Heart right ventricle (tissue), 16 donors: Measurements from ENCODE around the gene TBC1D10B. TPM values are rescaled to one million over a fixed set of nuclear protein-coding genes. Genes with fewer than 3 reads are reported as not detected.

Experiments
- ATAC-seq, 8 donors: fragments of 200-7000 bp; cut with Tn5 transposase; one replicate each; pipeline ENCODE4 v1.9.1; 2020; ENCODE audit warnings: mild to moderate bottlenecking in 8 of 8, moderate library complexity in 8 of 8, moderate number of reproducible peaks in 1 of 8
- DNase-seq, 2 donors: peaks; one replicate each; pipeline ENCODE4 v3.0.0-alpha.2; 2020
- H3K27ac ChIP-seq, 10 donors: fragments of 200-600 bp; sonication (generic) in 2 of 10; one replicate each; pipeline versions ENCODE4 v1.5.0 to v1.8.0; 2020 to 2022; ENCODE audit warnings: mild to moderate bottlenecking in 3 of 10
- H3K27me3 ChIP-seq, 7 donors: fragments of 200-600 bp; one replicate each; pipeline ENCODE4 v1.8.0; 2021 to 2022; ENCODE audit warnings: mild to moderate bottlenecking in 2 of 7
- H3K36me3 ChIP-seq, 9 donors: fragments of 200-600 bp; sonication (generic) in 1 of 9; one replicate each; pipeline versions ENCODE4 v1.5.0 to v1.8.0; 2020 to 2022; ENCODE audit warnings: mild to moderate bottlenecking in 2 of 9
- H3K4me1 ChIP-seq, 9 donors: fragments of 200-600 bp; sonication (generic) in 1 of 9; one replicate each; pipeline versions ENCODE4 v1.5.0 to v1.8.0; 2020 to 2022; ENCODE audit warnings: mild to moderate bottlenecking in 4 of 9
- H3K4me3 ChIP-seq, 10 donors: fragments of 200-600 bp; sonication (generic) in 2 of 10; one replicate each; pipeline versions ENCODE4 v1.5.0 to v1.8.0; 2020 to 2022; ENCODE audit warnings: mild to moderate bottlenecking in 7 of 10, moderate library complexity in 2 of 10
- H3K9me3 ChIP-seq, 11 donors: fragments of 200-600 bp in 10 of 11; sonication (generic) in 2 of 11; one replicate each; pipeline versions ENCODE4 v1.5.0 to v1.8.0; 2013 to 2022; ENCODE audit warnings: mild to moderate bottlenecking in 2 of 11, control low read depth in 1 of 11, moderate library complexity in 1 of 11
- CTCF ChIP-seq, 9 donors: fragments of 200-600 bp; sonication (generic) in 2 of 9; IDR thresholded peaks; one replicate each; pipeline versions ENCODE4 v1.5.0 to v1.8.0; 2021 to 2022; ENCODE audit warnings: antibody characterized with exemption in 9 of 9, mild to moderate bottlenecking in 5 of 9, moderate library complexity in 1 of 9
- WGBS, 2 donors: extraction: QIAGEN DNeasy Blood & Tissue Kit; methylation state at CpG; one replicate each; pipeline ENCODE4 v1.1.7; 2013; ENCODE audit warnings: inconsistent platforms in 1 of 2; 5-methylcytosine and 5-hydroxymethylcytosine counted together
- intact Hi-C, 10 donors: fragments of 100-400 bp; cut with DNase I; formaldehyde crosslinking; loops; one replicate each; pipeline versions ENCODE4 v1.11.1 to v1.14.2; 2022
- polyA plus RNA-seq, 2 donors: library from polyadenylated mRNA; stranded (reverse); fragments of 200-250 nt; gene quantifications; one replicate each; pipeline ENCODE4 v1.2.3, GENCODE V29; 2013
- total RNA-seq, 10 donors: library from RNA; stranded (reverse); fragmentation: NEBNext Ultra II Directional in 3 of 10; extraction: Animal tissue kit (Norgen Biotek cat#: 25700) in 3 of 10; gene quantifications; one replicate each; pipeline versions ENCODE4 v1.2.1 to v1.2.4, GENCODE V29; 2021 to 2023
- donor health status: Arrhythmogenic right ventricular cardiomyopathy.
- donor health status: ischemic (EF 13 %, LVEDD 7.1; RV severe dilation, severe dysfunction).
- donor health status: healthy with polysubstance abuse.
- donor health status: DM: no; HTN: yes; CAD: no.
- donor health status: DM: no; HTN: no; CAD: no.
- donor health status: ischemic (EF 25% LVEDD 6.9; RV normal size, moderate dysfunction).
- donor health status: ischemic (EF 25% LVEDD 5.7; RV mildly dilated, moderate dysfunction).
- donor health status: healthy.
- donor health status: DM: yes; HTN: yes; CAD: no.
- donor health status: Ischemic cardiomyopathy.
- donor health status: ischemic (EF 35%, LVEDD 5.7; RV mildly dilated, moderate dysfunction).
- donor health status: nonischemic (EF 11% LVEDD 7.7; RV severe dilation, severe dysfunction).
- donor health status: DM: yes; HTN: yes; CAD: no.
- donor health status: PGD.
- donor health status: ischemic (EF 29% LVEDD 5.4; RV normal size, mild dysfunction).
- donor health status: nonischemic (EF 23%, LVEDD 6.1; RV moderate dilation, normal function).

Gene TBC1D10B
- total and polyA plus RNA-seq, 12 donors = 18.0 to 30.0 (median 22.5) TPM

- H3K27me3 ChIP-seq = no peaks in the 10 kb centered on the region
- WGBS, 2 donors = 63 to 70% methylated on average over 5 of the region's 5 CpGs
- H3K27ac ChIP-seq = peak overlapping the region in 5 of 10 donors; percentile 1 to 57 (median 32)
- peaks cover 0 to 44% (median 0%) of the 10 kb centered on the region in 9 donors for H3K36me3 ChIP-seq
- DNase-seq (no peak), ATAC-seq (no peak)
- intact Hi-C loops = loop anchor here in 3 of 10 donors (10.0 kb wide), 3 partner anchors 59 to 349 kb away; partner anchors contain the start of genes ALDOA (in 1 of the 3), CD2BP2 (in 1 of the 3) and ZNF689 (in 1 of the 3)
- no peaks in the 10 kb centered on the region for H3K9me3 ChIP-seq
- TF ChIP-seq CTCF (IDR thresholded peaks at IDR 0.05) = no peak
- no peak overlapping the region for H3K4me3 ChIP-seq
- H3K4me1 ChIP-seq = peaks cover 8 to 27% (median 19%) of the 10 kb centered on the region in 9 donors
These were observed 43.9 kb upstream of the TBC1D10B start for GRCh38 chr16:30414159-30414558.

GRCh38 chr16:30413112-30413806, 43.0 kb upstream of the TBC1D10B start:
- H3K27ac ChIP-seq = peak overlapping the region in 3 of 10 donors; percentile 1 to 50 (median 32)
- no peak for TF ChIP-seq CTCF (IDR thresholded peaks at IDR 0.05)
- intact Hi-C loops = loop anchor here in 3 of 10 donors (10.0 kb wide), 3 partner anchors 58 to 348 kb away; partner anchors contain the start of genes ALDOA (in 1 of the 3), CD2BP2 (in 1 of the 3) and ZNF689 (in 1 of the 3)
- 87 to 89% methylated on average over 6 of the region's 6 CpGs for WGBS, 2 donors
- H3K9me3 ChIP-seq = no peaks in the 10 kb centered on the region
- no peaks in the 10 kb centered on the region for H3K27me3 ChIP-seq
- peaks cover 0 to 47% (median 0%) of the 10 kb centered on the region in 9 donors for H3K36me3 ChIP-seq
- H3K4me1 ChIP-seq = peaks cover 7 to 33% (median 18%) of the 10 kb centered on the region in 9 donors
- ATAC-seq (no peak), DNase-seq (no peak)
- H3K4me3 ChIP-seq = no peak overlapping the region

DNA sequence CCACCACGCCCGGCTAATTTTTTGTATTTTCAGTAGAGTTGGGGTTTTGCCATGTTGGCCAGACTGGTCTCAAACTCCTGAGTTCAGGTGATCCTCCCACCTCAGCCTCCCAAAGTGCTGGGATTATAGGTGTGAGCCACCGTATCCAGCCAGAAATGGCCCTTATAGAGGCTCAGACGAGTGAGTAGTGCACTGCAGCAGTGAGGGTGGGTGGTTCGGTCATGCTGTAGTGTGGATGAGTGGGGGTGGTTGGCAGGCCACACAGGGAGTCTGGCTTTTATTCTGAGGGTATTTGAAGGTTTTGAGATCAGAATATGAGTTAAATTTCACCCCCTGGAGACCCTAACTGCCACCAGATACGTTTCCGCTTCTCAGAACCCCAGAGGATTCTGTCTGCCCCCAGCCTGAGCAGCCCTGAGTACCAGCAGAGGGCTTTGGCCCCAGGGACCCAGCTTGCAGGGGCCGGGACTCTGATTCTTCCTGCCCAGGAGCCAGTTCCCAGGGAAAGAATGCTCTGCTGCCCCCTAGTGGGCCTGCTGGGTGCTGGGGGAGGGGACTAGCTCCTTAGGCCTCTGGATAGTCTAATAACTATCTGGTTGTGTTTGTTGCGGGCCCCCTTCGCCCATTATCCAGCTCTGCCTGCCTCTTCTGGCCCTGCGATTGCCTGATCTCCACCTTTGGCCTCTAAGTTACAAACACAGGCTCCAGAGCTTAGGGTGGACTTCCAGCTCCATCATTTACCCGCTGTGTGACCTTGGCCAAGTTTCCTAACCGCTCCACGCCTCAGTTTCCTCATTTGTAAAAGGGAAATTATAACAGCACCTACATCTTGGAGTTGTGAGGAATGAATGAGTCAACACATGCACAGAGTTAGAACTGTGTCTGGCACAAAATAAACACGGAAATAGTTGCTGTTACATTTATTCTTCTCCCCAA, 39.1 kb upstream of the TBC1D10B start:
- Histone ChIP-seq H3K4me1 (peaks cover 7 to 39% (median 26%) of the 10 kb centered on the region in 9 donors), H3K27ac (peak overlapping the region in 8 of 10 donors; percentile 3 to 84 (median 36)), H3K4me3 (peak overlapping the region in 2 of 10 donors; percentile 1 to 16), H3K27me3 (no peaks in the 10 kb centered on the region), H3K36me3 (peaks cover 0 to 45% (median 0%) of the 10 kb centered on the region in 9 donors), H3K9me3 (no peaks in the 10 kb centered on the region)
- TF ChIP-seq CTCF (IDR thresholded peaks at IDR 0.05) = peak; percentile 92 to 98 (median 96)
- ATAC-seq (peak; percentile 63 to 90 (median 78)), DNase-seq (peak; percentile 92 to 93)
- 42 to 48% methylated on average over 15 of the region's 15 CpGs for WGBS, 2 donors
- intact Hi-C loops = loop anchor here in 7 of 10 donors (5.0 to 10.0 kb wide), 8 partner anchors 42 to 345 kb away; partner anchors contain the start of genes YPEL3 (in 4 of the 7), TBX6 (in 3 of the 7), CD2BP2 (in 2 of the 7) and ALDOA (in 1 of the 7)
